GM23248 (cell line): ENCODE results near the gene IFIT1B. TPM values are rescaled to one million over a fixed set of nuclear protein-coding genes. Genes with fewer than 3 reads are reported as not detected.

Experiments used
- DNase-seq: peaks from one replicate; pipeline ENCODE4 v3.0.0-alpha.2; 2015
- H2AFZ ChIP-seq: fragments of 200-600 bp; sonication (generic); 2 replicates; pipeline ENCODE4 v1.6.1; 2016; ENCODE audit warnings: antibody characterized with exemption
- H3F3A ChIP-seq: fragments of 200-600 bp; sonication (generic); 2 replicates; pipeline ENCODE4 v1.6.1; 2016; ENCODE audit warnings: mild to moderate bottlenecking, antibody characterized with exemption, mixed run types; ENCODE audit not compliant: insufficient read depth
- H3K27ac ChIP-seq: fragments of 200-600 bp; sonication (generic); 2 replicates; pipeline ENCODE4 v1.5.1; 2016; ENCODE audit warnings: mild to moderate bottlenecking
- H3K27me3 ChIP-seq: fragments of 200-600 bp; sonication (generic); replicated peaks from 2 replicates; pipeline ENCODE4 v1.6.1; 2016; ENCODE audit warnings: mild to moderate bottlenecking; ENCODE audit not compliant: insufficient read depth
- H3K36me3 ChIP-seq: fragments of 200-600 bp; sonication (generic); 2 replicates; pipeline ENCODE4 v1.6.1; 2016; ENCODE audit warnings: low read depth, mild to moderate bottlenecking
- H3K4me1 ChIP-seq: fragments of 200-600 bp; sonication (generic); 2 replicates; pipeline ENCODE4 v1.6.1; 2016; ENCODE audit warnings: mild to moderate bottlenecking; ENCODE audit not compliant: insufficient read depth
- H3K4me2 ChIP-seq: fragments of 200-600 bp; sonication (generic); one replicate; pipeline ENCODE4 v1.6.1; 2016; ENCODE audit warnings: mild to moderate bottlenecking; ENCODE audit not compliant: unreplicated experiment
- H3K4me3 ChIP-seq: fragments of 200-600 bp; sonication (generic); 2 replicates; pipeline ENCODE4 v1.5.1; 2016; ENCODE audit warnings: mild to moderate bottlenecking
- H3K79me2 ChIP-seq: fragments of 200-600 bp; sonication (generic); 2 replicates; pipeline ENCODE4 v1.6.1; 2016; ENCODE audit warnings: mild to moderate bottlenecking; ENCODE audit not compliant: insufficient read depth
- H3K9ac ChIP-seq: fragments of 200-600 bp; sonication (generic); 2 replicates; pipeline ENCODE4 v1.6.1; 2016; ENCODE audit warnings: mild to moderate bottlenecking
- H3K9me2 ChIP-seq: fragments of 200-600 bp; sonication (generic); 2 replicates; pipeline ENCODE4 v1.6.1; 2016; ENCODE audit warnings: mixed run types, mild to moderate bottlenecking, moderate library complexity; ENCODE audit not compliant: insufficient read depth
- H3K9me3 ChIP-seq: fragments of 200-600 bp; sonication (generic); one replicate; pipeline ENCODE4 v1.6.1; 2017; ENCODE audit warnings: low read depth
- H4K20me1 ChIP-seq: fragments of 200-600 bp; sonication (generic); 2 replicates; pipeline ENCODE4 v1.6.0; 2016; ENCODE audit not compliant: insufficient read depth
- EZH2 ChIP-seq: fragments of 200-600 bp; sonication (generic); IDR thresholded peaks from 2 replicates; pipeline ENCODE4 v1.6.1; 2018; ENCODE audit warnings: antibody characterized with exemption, mild to moderate bottlenecking; ENCODE audit not compliant: insufficient read depth, poor library complexity, severe bottlenecking
- EZH2phosphoT487 ChIP-seq: fragments of 200-600 bp; sonication (generic); IDR thresholded peaks from 2 replicates; pipeline ENCODE4 v1.6.1; 2018; ENCODE audit warnings: antibody characterized with exemption, moderate library complexity, mild to moderate bottlenecking, low read depth; ENCODE audit not compliant: insufficient read depth
- WGBS, 2 experiments: methylation state at CpG; one replicate each; pipeline ENCODE4 v1.1.6; 2015 to 2017; ENCODE audit warnings: low lambda C conversion rate in 2 of 2, low coverage in 1 of 2; ENCODE audit errors: missing lambda C conversion rate in 2 of 2; 5-methylcytosine and 5-hydroxymethylcytosine counted together
- in situ Hi-C: fragments of 300-500 bp; cut with MboI; formaldehyde crosslinking; loops from 2 replicates; pipeline ENCODE4 v1.15.0; 2020
- polyA plus RNA-seq: library from polyadenylated mRNA; unstranded; fragments of >200 nt; fragmentation: Nextera tagmentation; extraction: Ambion mirVana; gene quantifications from 2 replicates; pipeline ENCODE4 v1.2.1, GENCODE V29; 2016
- total RNA-seq: library from RNA; depleted of rRNA; stranded (reverse); fragments of >200 nt; shearing (Covaris generic); gene quantifications from 2 replicates; pipeline ENCODE4 v1.2.3, GENCODE V29; 2014

Gene IFIT1B
- total and polyA plus RNA-seq, 2 experiments from 2014 or later: not detected

DNA sequence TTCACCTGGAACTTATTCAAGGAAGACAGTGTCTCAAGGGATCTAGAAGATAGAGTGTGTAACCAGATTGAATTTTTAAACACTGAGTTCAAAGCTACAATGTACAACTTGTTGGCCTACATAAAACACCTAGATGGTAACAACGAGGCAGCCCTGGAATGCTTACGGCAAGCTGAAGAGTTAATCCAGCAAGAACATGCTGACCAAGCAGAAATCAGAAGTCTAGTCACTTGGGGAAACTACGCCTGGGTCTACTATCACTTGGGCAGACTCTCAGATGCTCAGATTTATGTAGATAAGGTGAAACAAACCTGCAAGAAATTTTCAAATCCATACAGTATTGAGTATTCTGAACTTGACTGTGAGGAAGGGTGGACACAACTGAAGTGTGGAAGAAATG, 39.1 kb upstream of the IFIT1B start:
- WGBS, 2 experiments: 97 to 98% methylated on average over 3 of the region's 3 CpGs
- Histone ChIP-seq H3K4me2 (no peak overlapping the region), H3K4me3 (no peak overlapping the region), H3K27ac (no peak overlapping the region), H4K20me1 (no peaks in the 10 kb centered on the region), H3K36me3 (0 out of 2 replicates have a peak, but pooled peaks cover 9% of the 10 kb centered on the region), H3F3A (peaks cover 8% of the 10 kb centered on the region; the same call in 1 of the 2 replicates), H3K9me2 (no peaks in the 10 kb centered on the region), H3K27me3 (no peaks in the 10 kb centered on the region), H3K9me3 (no peaks in the 10 kb centered on the region), H3K4me1 (peaks cover 14% of the 10 kb centered on the region), H2AFZ (no peak overlapping the region), H3K79me2 (peaks cover 22% of the 10 kb centered on the region), H3K9ac (no peak overlapping the region)
- in situ Hi-C loops: no loop called here
- TF ChIP-seq EZH2: no peak
- no peak for TF ChIP-seq EZH2phosphoT487
- DNase-seq: no peak

DNA sequence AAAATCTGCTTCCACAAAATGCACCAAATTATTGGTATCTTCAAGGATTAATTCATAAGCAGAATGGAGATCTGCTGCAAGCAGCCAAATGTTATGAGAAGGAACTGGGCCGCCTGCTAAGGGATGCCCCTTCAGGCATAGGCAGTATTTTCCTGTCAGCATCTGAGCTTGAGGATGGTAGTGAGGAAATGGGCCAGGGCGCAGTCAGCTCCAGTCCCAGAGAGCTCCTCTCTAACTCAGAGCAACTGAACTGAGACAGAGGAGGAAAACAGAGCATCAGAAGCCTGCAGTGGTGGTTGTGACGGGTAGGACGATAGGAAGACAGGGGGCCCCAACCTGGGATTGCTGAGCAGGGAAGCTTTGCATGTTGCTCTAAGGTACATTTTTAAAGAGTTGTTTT, 38.0 kb upstream of the IFIT1B start:
- H3K27ac ChIP-seq: no peak overlapping the region
- H3K79me2 ChIP-seq: peaks cover 14% of the 10 kb centered on the region
- peaks cover 10% of the 10 kb centered on the region for H3K4me1 ChIP-seq
- H3K27me3 ChIP-seq: no peaks in the 10 kb centered on the region
- WGBS, 2 experiments: 87 to 94% methylated on average over 4 of the region's 4 CpGs
- no peaks in the 10 kb centered on the region for H4K20me1 ChIP-seq
- H2AFZ ChIP-seq: no peak overlapping the region
- no peaks in the 10 kb centered on the region for H3K9me3 ChIP-seq
- no peaks in the 10 kb centered on the region for H3K9me2 ChIP-seq
- 0 out of 2 replicates have a peak, but pooled peaks cover 9% of the 10 kb centered on the region for H3K36me3 ChIP-seq
- peaks cover 8% of the 10 kb centered on the region; the same call in 1 of the 2 replicates for H3F3A ChIP-seq
- H3K4me2 ChIP-seq: no peak overlapping the region
- H3K4me3 ChIP-seq: no peak overlapping the region
- H3K9ac ChIP-seq: no peak overlapping the region
- TF ChIP-seq EZH2phosphoT487 (no peak), EZH2 (no peak)
- no peak for DNase-seq
- in situ Hi-C loops: no loop called here

DNA sequence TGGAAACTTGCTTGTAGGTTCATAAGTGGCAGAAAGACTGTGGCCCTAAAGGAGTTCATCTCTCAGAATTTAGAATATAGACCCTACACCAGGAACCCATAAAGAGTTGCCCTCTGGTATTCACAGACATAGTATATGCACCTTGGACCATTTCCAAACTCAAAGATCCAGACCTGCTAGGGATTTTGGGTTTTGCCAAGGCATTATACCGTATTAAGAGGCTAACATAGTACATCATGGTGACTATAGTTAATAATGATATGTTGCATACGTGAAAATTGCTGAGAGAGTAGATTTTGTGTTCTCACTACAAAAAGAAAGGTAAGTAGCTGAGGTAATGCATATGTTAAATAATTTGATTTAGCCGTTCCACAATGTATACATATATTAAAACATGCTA, 36.2 kb upstream of the IFIT1B start:
- no peaks in the 10 kb centered on the region for H3K9me3 ChIP-seq
- peaks cover 5% of the 10 kb centered on the region; the same call in 1 of the 2 replicates for H3K9me2 ChIP-seq
- no peak overlapping the region for H3K4me2 ChIP-seq
- no peak overlapping the region for H3K27ac ChIP-seq
- H3K36me3 ChIP-seq: 0 out of 2 replicates have a peak, but pooled peaks cover 9% of the 10 kb centered on the region
- 83 to 87% methylated on average over 3 of the region's 3 CpGs for WGBS, 2 experiments
- H3K9ac ChIP-seq: no peak overlapping the region
- H3K79me2 ChIP-seq: no peaks in the 10 kb centered on the region
- H3F3A ChIP-seq: peaks cover 18% of the 10 kb centered on the region; the same call in 1 of the 2 replicates
- TF ChIP-seq EZH2phosphoT487 (no peak), EZH2 (no peak)
- H2AFZ ChIP-seq: no peak overlapping the region
- no peaks in the 10 kb centered on the region for H4K20me1 ChIP-seq
- H3K27me3 ChIP-seq: no peaks in the 10 kb centered on the region
- H3K4me3 ChIP-seq: no peak overlapping the region
- in situ Hi-C loops: no loop called here
- H3K4me1 ChIP-seq: peaks cover 16% of the 10 kb centered on the region
- no peak for DNase-seq

DNA sequence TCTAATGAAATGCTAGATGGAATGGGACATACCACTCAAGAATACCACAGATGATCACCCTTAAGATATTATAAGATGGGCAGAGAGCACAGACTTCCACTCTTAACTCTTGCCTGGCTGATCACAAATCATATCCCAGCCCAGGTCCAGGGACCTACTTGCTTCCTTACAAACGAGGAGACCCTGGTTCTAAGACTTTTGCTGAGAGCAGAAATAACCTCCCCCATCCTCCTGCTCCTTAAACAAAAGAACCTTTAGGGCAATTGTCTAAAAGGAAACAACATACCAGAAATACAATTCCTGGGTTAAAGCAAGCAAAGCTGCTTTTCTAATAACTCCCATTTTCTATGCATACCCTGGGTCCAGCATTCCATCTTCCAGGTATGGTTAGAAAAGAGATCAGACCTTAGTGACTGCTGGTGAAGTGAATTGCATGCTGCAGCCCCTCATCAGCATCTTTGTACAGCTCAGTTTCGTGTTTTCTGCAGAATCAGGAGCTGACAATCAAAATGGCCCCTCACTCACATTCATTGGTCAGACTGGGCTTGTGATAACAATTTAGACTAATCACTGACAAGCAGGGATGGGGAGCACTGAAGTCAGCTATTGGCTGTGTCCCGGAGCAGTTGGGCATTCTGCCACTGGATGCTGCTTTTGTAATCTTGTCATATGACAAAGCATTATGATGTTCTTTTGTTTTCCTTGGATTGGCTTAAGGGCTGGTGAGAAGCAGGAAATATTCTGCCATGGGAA, 35.5 kb upstream of the IFIT1B start:
- H3K4me1 ChIP-seq: peaks cover 18% of the 10 kb centered on the region
- no peaks in the 10 kb centered on the region for H3K79me2 ChIP-seq
- H4K20me1 ChIP-seq: no peaks in the 10 kb centered on the region
- H3F3A ChIP-seq: peaks cover 18% of the 10 kb centered on the region; the same call in 1 of the 2 replicates
- H3K27ac ChIP-seq: peak overlapping the region; percentile 27; the same call in 1 of the 2 replicates
- 0 out of 2 replicates have a peak, but pooled peaks cover 9% of the 10 kb centered on the region for H3K36me3 ChIP-seq
- in situ Hi-C loops: no loop called here
- H3K9me3 ChIP-seq: no peaks in the 10 kb centered on the region
- no peak overlapping the region for H3K4me3 ChIP-seq
- WGBS, 2 experiments: 42 to 44% methylated on average over 3 of the region's 3 CpGs
- no peak overlapping the region for H3K9ac ChIP-seq
- peak; percentile 74 for DNase-seq
- no peak for TF ChIP-seq EZH2phosphoT487
- TF ChIP-seq EZH2: no peak
- H2AFZ ChIP-seq: peak overlapping the region; percentile 47; the same call in 1 of the 2 replicates
- H3K9me2 ChIP-seq: peaks cover 5% of the 10 kb centered on the region; the same call in 1 of the 2 replicates
- no peak overlapping the region for H3K4me2 ChIP-seq
- no peaks in the 10 kb centered on the region for H3K27me3 ChIP-seq
